HG03196 (cell line): Measurements from ENCODE around the gene MSRB1.
"Not testable (repeated sequence)": the region's sequence is repeated elsewhere in the genome, so short reads cannot be mapped to it uniquely, and the experiment has no call there.

Experiments used
- ATAC-seq: cut with Tn5 transposase; IDR thresholded peaks from one replicate; pipeline ENCODE4 v1.9.1; 2021; ENCODE audit not compliant: unreplicated experiment

The MSRB1 gene

DNA sequence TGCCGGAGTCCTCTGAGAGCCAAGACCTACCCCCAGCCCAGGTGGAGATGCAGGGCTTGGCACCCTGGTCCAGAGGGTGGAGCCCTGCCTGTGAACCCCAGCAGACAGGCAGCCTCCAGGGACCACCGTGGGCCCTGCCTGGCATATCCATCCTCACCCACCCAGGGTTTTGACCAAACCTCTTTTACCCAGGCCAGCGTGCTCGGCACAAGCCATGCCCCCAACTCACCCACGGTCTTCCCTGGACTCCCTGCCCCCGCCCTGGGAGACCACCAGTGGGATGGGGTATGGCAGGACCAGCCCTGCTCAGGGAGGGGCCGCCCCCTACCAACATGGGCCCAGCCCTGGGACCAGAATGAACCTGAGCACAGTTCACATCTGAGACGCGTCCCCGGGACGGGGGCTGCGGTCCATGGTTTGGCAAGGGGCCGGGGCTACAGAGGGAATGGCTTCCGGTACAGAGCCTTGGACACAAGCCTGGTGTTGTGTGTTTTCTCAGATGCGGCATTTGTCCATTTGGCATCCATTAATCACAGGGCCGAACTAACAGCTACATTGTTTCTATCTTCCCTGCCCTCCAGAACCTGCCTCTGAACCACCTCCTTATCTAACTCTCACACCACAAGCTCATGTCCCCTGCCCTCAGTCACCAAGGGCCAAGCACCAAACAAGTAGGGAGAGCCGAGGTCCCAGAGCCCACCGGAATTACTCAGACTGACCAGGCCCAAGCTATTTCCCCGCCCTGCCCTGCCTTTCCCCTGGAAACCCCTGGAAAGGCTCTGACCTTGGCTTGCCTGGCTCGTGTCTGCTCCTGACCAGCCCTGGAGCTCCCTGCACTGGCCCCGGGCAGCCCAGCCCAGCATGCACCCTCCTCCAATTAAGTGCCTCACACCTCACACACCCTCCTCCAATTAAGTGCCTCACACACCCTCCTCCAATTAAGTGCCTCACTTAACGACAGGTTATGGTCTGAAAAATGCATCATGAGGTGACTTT is 38.9 kb downstream of the MSRB1 start:
- no peak for ATAC-seq

DNA sequence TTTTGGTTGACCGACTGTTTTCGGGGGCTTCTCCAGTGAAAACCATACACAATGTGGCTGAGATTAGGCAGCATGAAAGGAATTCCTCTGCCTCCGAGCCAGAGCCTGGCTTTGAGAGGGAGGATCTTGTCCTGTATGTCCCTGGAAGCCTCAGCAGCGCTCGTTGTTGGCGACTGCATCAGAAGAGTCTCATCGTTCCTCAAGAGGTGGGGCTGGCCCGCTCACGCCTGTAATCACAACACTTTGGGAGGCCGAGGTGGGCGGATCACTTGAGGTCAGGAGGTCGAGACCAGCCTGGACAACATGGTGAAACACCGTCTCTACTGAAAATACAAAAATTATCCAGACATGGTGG is 39.8 kb downstream of the MSRB1 start:
- ATAC-seq: no peak

DNA sequence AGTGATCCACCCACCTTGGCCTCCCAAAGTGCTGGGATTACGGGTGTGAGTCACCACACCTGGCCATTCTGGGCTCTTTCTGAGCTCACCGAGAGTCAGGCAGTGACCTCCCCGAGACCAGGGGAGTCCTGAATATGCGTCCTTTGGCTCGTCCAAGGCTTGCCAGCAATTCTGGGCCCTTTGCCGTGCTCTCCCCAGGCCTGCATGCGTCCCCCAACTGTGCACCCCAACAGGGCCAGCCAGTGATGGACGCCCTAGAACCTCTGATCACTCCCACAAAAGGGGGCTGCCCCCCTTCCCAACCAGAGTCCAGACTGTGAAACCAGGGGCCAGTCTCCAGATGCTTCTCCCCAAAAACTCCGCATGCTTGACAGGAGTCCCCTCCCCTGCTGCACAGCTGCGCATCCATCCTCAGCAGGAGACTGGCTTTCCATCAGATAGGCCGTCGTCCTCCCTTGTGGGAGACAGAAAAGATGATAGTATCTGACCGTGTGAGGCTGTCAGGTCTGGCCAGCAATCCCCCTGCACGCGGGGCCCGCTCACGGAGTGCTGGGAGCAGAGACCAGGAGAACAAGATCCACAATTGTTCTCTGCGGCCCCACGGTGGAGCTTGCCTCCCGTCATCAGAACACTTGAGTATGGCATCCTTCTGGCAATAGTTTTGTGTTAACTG is 40.3 kb downstream of the MSRB1 start:
- ATAC-seq: no peak

DNA sequence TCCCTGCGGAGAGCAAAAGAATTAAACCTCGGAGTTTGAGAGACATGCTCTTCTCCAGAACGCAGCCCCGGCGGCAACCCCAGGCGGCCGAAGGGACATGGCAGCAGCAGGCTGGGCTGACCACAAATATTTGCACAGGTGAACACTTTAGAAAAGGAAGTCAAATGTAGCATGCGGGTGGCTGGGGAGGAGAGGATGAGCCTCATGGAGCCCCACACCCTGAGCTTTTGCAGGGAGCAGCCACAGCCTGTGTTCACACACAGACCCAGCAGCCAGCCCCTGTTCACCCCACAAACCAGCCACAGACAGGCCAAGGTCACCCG is 42.6 kb downstream of the MSRB1 start:
- ATAC-seq: no peak

DNA sequence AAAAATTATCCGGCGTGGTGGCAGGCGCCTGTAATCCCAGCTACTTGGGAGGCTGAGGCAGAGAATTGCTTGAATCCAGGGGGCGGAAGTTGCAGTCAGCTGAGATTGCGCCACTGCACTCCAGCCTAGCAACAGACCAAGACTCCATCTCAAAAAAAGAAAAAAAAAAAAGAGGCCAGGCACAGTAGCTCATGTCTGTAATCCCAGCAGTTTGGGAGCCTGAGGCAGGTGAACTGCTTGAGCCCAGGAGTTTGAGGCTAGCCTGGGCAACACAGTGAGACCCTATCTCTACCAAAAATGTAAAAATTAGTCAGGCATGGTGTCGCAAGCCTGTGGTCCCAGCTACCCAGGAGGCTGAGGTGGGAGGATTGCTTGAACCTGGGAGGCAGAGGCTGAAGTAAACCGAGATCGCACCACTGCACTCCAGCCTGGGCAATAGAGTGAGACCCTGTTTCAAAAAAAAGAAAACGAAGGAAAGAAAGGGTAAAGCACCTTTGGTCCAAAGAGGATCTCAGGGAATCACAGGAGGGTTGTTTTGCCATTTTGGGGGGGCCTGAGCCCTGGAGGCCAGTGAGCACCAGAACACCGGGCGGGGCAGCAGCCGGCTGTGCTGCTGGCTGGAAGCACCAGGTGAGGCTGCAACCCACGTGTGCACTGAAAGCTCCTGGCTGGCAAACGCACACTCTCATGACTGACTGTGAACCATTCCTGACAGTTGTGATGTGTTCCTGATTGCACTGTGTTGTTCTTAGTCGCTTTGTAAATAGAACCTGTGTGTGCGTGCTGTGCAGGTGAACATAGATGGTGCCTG is 43.2 kb downstream of the MSRB1 start:
- no peak for ATAC-seq

DNA sequence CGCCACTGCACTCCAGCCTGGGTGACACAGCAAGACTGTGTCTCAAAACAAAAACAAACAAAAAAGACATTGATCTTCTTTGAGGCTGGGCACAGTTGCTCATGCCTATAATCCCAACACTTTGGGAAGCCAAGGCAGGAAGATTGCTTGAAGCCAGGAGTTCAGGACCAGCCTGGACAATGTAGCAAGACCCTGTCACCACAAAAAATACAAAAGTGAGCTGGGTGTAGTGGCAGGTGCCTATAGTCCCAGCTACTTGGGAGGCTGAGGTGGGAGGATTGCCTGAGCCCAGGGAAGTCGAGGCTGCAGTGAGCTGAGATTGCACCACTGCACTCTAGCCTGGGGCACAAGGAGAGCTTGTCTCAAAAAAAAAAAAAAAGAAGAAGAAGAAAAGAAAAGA is 45.3 kb downstream of the MSRB1 start:
- ATAC-seq: not testable (repeated sequence)

DNA sequence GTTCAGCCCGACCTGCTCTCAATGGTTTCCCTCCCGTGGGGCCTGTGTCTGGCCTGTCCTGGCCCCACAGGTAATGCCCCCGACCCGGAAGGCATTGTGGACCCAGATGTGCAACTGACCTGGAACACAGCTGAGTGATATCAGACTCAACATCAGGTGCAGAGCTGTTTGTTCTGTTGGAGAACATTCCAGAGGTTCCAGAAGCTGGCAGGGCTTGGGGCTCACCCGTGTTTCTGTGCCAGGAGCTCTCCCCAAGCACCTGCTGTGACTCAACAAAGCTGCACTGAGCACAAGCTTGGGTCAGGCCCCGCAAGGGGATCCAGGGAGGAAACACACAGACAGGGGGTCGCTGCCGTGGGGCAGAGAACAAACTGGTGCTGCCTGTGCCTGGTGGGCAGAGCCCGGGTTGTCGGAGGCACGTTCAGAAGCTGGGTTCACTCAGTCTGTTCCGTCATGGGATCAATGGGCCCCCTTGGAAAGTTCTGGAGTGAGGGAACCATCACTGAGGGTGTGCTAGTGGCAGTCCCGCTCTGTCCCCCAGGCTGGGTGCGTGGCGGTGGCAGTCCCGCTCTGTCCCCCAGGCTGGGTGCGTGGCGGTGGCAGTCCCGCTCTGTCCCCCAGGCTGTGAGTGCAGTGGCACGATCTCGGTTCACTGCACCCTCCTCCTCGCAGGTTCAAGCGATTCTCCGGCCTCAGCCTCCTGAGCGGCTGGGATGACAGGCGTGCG is 46.9 kb downstream of the MSRB1 start:
- ATAC-seq: no peak

DNA sequence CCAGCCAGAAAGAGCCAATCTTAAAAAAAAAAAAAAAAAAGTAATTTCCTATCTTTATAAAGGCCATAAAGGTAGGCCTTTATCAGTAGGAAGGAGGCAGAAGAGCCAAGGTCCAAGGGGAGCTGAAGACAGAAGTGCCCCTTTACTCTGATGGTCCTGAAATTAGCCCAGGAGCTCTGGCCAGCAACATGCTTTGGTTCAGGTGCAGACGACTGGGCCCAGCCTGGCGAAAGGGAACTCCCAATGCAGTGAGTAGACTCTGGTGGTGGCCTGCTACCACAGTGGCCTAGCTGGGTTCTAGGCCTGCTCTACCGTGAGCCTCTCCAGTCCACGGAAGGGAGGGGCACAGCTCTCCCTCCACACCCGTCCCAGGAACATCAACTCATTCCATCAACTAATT is 47.9 kb downstream of the MSRB1 start:
- no peak for ATAC-seq

DNA sequence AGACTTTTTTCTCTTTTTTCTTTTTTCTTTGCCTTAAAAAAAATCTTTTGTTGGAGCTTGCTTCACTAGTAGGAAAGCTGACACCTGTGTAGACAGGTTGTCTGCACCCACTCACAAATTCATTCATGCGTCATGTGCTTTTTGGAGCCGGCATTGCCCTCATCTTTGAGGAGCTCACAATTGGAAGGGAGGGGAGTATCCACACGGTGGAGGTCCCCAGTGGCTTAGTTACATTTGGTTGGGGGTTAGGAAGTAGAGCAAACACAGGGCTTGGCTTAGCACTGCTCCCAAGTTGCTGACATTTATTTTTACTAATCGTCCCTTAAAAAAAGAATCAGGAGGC is 52.3 kb downstream of the MSRB1 start:
- no peak for ATAC-seq

DNA sequence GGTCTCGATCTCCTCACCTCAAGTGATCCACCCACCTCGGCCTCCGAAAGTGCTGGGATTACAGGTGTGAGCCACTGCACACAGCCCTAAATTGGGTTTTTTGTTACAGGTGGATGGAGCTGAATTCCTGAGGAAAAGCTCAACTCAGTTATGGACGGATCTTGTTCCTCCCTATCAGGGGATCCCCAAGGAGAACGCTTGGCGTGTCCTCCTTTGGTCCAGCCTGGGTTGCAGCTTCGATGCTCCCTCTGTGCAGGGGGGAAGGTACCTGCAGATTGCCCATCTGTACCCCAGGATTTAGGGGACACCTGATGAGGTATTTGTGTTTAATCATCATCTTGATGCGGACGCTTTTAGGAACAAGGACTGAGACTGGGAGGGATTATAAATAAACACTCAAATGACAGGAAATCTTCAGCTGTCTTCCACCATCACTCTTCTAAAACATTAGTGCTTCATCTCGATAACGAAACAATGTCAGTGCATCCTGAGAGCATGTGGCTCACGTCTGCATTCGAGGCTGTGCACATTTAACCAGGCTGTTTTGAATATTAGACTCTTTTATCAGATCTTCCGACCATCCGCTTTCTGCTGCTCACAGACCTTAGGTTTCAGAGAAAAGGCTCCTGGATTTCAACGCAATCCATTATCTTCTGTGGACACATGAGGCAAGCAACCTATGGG is 52.8 kb downstream of the MSRB1 start:
- no peak for ATAC-seq
